ENCODE data around the gene MGMT. TPM values are rescaled to one million over a fixed set of nuclear protein-coding genes. Genes with fewer than 3 reads are reported as not detected.

The MGMT gene
- total RNA-seq, 4 donors from 2014 or later, result 16.5 to 37.5 (median 32.1) TPM

DNA sequence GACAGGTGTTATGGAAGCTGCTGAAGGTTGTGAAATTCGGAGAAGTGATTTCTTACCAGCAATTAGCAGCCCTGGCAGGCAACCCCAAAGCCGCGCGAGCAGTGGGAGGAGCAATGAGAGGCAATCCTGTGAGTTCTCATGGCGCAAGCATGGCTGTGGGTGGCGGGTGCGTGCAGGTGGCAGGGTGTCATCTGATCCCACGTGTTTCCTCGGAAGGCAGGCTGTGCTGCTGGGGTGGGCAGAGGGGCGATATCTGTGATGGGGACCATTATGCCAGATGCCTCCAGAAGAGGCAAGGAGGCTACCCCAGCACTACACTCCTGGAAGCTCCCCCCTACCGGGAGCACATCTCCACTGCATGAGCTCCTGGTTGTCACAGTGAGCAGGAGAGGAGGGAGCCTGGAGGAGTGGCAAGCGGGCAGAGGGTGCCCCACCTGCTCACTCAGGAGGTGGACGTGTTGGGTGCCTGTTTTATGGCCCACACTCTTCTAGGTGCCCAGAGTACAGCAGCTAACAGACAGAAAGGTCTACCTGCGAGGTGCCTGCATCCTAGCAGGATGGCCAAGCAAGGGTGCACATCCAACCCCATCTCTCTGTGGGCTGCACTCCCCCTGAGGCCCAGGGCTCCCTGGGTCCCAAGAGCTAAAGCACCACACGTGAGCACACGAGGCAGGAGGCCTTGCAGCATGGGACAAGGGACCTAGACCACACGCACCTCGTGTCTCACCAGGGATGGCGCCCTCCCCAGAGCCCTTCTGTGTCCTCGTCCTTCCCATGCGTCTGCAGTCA lies 292.4 kb downstream of the MGMT start:
- no peak for TF ChIP-seq POLR2A (IDR thresholded peaks at IDR 0.05)
- no peak for TF ChIP-seq POLR2AphosphoS5 (IDR thresholded peaks at IDR 0.05)
- TF ChIP-seq, protein P1, sequence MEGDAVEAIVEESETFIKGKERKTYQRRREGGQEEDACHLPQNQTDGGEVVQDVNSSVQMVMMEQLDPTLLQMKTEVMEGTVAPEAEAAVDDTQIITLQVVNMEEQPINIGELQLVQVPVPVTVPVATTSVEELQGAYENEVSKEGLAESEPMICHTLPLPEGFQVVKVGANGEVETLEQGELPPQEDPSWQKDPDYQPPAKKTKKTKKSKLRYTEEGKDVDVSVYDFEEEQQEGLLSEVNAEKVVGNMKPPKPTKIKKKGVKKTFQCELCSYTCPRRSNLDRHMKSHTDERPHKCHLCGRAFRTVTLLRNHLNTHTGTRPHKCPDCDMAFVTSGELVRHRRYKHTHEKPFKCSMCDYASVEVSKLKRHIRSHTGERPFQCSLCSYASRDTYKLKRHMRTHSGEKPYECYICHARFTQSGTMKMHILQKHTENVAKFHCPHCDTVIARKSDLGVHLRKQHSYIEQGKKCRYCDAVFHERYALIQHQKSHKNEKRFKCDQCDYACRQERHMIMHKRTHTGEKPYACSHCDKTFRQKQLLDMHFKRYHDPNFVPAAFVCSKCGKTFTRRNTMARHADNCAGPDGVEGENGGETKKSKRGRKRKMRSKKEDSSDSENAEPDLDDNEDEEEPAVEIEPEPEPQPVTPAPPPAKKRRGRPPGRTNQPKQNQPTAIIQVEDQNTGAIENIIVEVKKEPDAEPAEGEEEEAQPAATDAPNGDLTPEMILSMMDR (IDR thresholded peaks at IDR 0.05), result no peak
- no peak for TF ChIP-seq EP300 (IDR thresholded peaks at IDR 0.05)
- 91% methylated on average over 10 of the region's 21 CpGs; no CpG with 5 or more reads in 1 of the 2 donors for WGBS, 2 donors (ENCODE audit: low coverage in 1 of 2)
- no peak overlapping the region for H3K4me3 ChIP-seq
- no peak for ATAC-seq
- H3K27ac ChIP-seq, result no peak overlapping the region
- no peaks in the 10 kb centered on the region for H3K27me3 ChIP-seq
- H3K4me1 ChIP-seq, result peaks cover 0 to 12% (median 0%) of the 10 kb centered on the region in 3 donors
- peaks cover 0 to 38% of the 10 kb centered on the region in 2 donors for H3K36me3 ChIP-seq
- H3K9me3 ChIP-seq, result no peaks in the 10 kb centered on the region

DNA sequence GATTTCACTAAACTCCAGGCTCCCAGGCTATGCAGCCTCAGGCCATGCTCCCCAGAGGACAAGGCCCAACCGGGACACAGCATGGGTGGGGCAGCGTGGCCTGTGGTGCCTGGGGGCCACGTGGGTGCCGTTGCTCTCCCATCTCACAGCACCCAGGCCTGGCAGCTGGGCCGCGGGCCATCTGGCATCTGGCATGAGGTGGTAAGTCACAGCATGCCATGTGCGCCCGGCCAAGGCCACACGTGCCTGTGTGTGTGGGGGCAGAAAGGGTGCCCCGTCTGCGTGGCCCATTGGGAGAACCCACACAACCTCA lies 292.9 kb downstream of the MGMT start:
- no peak for ATAC-seq

DNA sequence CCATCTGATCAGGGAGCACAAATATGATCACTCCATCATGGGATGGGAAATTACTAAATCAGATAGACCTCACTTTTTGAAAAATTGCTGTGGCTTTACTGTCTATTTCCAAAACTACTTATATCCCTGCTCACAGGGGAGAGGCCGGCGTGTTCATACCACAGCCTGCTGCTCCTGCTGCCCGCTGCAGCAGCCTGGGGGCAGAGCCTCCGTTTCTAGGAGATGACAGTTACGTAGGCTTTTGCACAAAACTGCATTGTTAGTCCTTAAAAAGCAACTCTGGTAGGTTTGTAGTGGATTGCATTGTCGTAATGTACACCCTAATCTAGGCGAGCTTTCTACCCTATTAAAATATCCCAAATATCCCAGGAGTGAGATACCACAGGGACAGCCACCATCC lies 293.4 kb downstream of the MGMT start:
- no peak for ATAC-seq
- Histone ChIP-seq H3K4me1 (peaks cover 0 to 12% (median 0%) of the 10 kb centered on the region in 3 donors), H3K27ac (no peak overlapping the region), H3K36me3 (peaks cover 0 to 38% of the 10 kb centered on the region in 2 donors), H3K9me3 (no peaks in the 10 kb centered on the region), H3K4me3 (no peak overlapping the region), H3K27me3 (no peaks in the 10 kb centered on the region)
- WGBS, 2 donors (ENCODE audit: low coverage in 1 of 2), result 95 to 96% methylated on average over 5 to 7 of the region's 7 CpGs
- TF ChIP-seq, protein P1 (IDR thresholded peaks at IDR 0.05), result no peak
- TF ChIP-seq POLR2AphosphoS5 (IDR thresholded peaks at IDR 0.05) (no peak), POLR2A (IDR thresholded peaks at IDR 0.05) (no peak), EP300 (IDR thresholded peaks at IDR 0.05) (no peak)

More for the DNA sequence above, 292.9 kb downstream of the MGMT start:
- H3K4me1 ChIP-seq, result peaks cover 0 to 12% (median 0%) of the 10 kb centered on the region in 3 donors
- no peaks in the 10 kb centered on the region for H3K9me3 ChIP-seq
- no peak overlapping the region for H3K4me3 ChIP-seq
- peaks cover 0 to 38% of the 10 kb centered on the region in 2 donors for H3K36me3 ChIP-seq
- no peak overlapping the region for H3K27ac ChIP-seq
- H3K27me3 ChIP-seq, result no peaks in the 10 kb centered on the region
- no CpG with 5 or more reads among the region's 11 CpGs for WGBS, 2 donors (ENCODE audit: low coverage in 1 of 2)
- TF ChIP-seq, protein P1 (IDR thresholded peaks at IDR 0.05), result no peak
- TF ChIP-seq EP300 (IDR thresholded peaks at IDR 0.05) (no peak), POLR2AphosphoS5 (IDR thresholded peaks at IDR 0.05) (no peak), POLR2A (IDR thresholded peaks at IDR 0.05) (no peak)

DNA sequence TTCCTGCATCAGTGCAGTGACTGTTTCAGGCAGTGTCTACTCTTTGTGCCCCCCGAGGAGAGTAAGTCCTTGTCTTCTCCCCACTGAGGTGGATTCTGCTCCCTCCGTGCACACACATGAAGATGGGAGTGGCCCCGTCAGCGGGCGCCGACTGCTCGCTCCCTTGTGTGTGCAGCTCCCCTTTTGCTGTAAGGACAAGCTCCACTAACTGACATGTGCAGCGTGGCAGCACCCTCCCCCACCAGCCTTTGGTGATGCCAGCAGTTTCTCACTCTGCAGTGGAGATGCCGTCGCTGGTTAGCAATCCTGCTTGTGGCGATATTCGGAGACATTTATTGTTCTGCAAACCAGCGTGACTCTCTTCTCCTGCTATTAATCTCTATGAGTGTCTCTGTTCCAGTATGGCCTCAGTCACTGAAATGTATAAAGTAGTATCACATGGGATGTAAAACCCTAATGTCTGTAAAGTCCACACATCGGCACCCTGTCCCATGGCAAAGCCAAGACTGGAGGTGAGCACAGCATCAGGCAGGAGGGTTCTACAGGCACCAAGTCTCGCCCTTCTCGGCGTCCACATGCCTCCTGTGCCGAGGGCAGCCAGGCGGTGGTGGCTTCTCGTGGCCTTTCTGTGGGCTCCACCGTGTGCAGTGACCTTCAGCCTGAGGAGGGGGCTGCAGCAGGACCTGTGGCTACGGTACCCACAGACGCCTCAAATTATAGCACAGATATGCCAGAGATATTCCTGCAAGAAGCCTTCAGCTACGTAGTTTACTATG lies 294.3 kb downstream of the MGMT start:
- 90 to 98% methylated on average over 2 to 16 of the region's 24 CpGs for WGBS, 2 donors (ENCODE audit: low coverage in 1 of 2)
- no peaks in the 10 kb centered on the region for H3K27me3 ChIP-seq
- no peak for ATAC-seq
- H3K9me3 ChIP-seq, result no peaks in the 10 kb centered on the region
- H3K27ac ChIP-seq, result no peak overlapping the region
- H3K36me3 ChIP-seq, result peaks cover 0 to 44% of the 10 kb centered on the region in 2 donors
- H3K4me3 ChIP-seq, result no peak overlapping the region
- H3K4me1 ChIP-seq, result peaks cover 0 to 12% (median 0%) of the 10 kb centered on the region in 3 donors
- TF ChIP-seq POLR2AphosphoS5 (IDR thresholded peaks at IDR 0.05) (no peak), EP300 (IDR thresholded peaks at IDR 0.05) (no peak), POLR2A (IDR thresholded peaks at IDR 0.05) (no peak)
- TF ChIP-seq, protein P1 (IDR thresholded peaks at IDR 0.05), result no peak
